ENCODE measurements around the gene SCN3A.

Gene SCN3A

GRCh38 chr2:165109915-165110314, 93.9 kb downstream of the SCN3A start:
- no peak for DNase-seq

GRCh38 chr2:165105926-165106325, 97.9 kb downstream of the SCN3A start:
- no peak for DNase-seq

GRCh38 chr2:165087933-165088901, 115.6 kb downstream of the SCN3A start:
- DNase-seq, result no peak

DNA sequence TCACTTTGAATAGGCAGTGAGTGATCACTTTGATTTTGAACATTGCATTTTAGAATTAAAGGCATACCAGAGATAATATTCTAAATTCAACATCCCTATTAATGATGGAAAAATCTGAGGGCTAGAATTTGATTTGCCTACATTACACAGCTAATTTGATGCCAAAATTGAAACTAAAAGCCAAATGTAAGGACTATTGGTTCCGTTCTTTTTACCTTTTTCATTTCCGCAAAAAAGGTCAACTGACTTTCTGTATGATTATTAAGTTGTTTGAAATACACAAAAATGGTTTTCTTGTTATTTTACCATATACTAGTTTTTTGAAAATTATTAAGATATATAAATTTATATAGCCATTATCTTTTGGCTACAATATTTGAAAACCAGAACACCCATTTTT, 117.5 kb downstream of the SCN3A start:
- DNase-seq, result no peak

DNA sequence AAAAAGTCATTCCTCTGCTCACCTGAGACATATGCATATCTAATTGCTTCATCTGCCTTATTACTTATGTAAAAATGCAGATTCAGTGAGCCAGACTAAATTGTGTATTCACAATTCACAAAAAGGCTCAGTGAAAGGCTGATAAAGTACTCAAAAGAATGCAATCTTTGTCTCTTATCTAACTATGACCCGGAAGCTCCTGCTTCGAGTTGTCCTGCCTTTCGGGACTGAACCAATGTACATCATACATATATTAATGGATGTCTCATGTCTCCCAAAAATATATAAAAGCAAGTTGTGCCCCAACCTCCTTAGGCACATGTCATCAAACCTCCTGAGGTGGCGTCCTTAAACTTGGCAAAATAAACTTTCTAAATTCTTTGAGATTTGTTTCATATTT, 120.5 kb downstream of the SCN3A start:
- DNase-seq, result no peak

DNA sequence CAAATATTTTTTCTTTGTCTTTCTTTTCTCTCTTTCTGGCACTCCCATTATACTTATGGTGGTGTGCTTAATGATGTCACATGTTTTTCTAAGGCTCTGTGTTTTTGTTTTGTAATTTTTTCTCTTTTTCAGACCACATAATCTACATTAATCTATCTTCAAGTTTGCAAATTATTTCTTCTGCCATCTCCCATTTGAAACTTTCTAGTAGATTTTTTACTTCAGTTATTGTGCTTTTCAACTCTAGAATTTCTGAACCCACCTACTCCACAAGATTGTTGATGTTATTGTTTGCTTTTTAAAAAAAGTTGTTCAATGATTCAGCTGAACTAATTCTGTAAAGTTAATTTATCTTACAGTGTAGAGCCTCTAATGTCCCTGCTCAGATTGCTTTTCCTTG, 121.4 kb downstream of the SCN3A start:
- DNase-seq, result no peak

DNA sequence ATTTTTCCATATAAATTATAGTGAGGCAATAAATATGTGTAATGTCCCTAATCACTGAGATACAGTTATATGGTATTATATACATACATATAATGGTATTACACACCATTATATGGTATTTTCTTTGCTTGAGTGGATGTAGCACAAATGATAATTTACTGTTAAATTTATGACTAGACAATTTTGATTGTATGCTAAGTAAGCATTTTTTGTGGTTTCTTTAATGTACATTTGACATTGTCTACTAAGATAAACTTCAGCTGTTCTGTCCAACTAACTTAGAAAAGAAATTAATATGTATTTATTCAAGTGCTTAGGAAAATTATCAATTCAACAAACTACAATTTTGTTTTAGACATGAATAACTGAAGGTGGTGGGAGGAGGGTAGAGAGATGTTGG, 122.6 kb downstream of the SCN3A start:
- no peak for DNase-seq

DNA sequence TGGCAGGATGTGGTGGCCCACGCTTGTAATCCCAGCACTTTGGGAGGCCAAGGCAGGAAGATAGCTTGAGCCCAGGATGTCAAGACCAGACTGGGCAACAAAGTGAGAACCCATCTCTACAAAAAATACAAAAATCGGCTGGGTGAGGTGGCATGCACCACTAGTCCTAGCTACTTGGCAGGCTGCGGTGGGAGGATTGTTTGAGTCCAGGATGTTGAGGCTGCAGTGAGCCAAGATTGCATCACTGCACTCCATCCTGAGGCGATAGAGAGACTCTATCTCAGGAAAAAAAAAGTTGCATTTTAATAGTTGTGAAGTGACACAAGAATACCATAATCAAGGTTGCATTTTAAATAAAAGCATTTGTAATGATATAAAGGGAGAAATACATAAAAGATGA, 124.4 kb downstream of the SCN3A start:
- no peak for DNase-seq

- DNase-seq, result no peak
Measured at GRCh38 chr2:165078913-165079312, 124.9 kb downstream of the SCN3A start.

DNA sequence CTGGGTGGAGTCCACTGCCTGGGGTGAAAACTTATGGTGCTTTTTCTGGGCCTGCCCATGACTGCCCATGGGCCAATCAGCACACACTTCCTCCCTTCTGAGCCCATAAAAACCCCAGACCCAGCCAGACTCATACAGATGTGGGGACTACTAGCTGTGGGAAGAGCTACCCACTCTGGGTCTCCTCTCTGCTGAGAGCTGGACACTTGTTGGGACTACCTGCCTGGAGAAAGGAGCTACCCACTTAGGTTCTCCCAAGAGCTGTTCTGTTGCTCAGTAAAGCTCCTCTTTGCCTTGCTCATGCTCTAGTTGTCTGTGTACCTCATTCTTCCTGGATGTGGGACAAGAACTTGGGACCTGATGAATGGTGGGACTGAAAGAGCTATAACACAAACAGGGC, 129.0 kb downstream of the SCN3A start:
- DNase-seq, result no peak

GRCh38 chr2:165074323-165074722, 129.5 kb downstream of the SCN3A start:
- no peak for DNase-seq

GRCh38 chr2:165070076-165070475, 133.8 kb downstream of the SCN3A start:
- no peak for DNase-seq

DNA sequence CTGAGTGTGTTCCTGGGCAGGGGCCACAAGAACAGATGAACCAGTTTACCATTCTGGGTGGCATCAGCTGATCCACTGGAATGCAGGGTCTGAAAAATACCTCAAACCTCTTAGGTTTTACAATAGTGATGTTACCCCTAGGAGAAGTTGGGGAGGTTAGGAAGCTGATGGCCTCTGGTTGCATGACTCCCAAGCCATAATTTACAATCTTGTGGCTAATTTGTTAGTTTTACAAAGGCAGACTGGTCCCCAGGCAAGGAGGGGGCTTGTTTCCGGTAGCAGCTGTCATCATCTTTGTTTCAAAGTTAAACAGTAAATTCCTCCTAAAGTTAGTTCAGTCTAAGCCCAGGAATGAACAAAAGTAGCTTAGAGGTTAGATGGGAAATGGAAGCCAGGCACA, 134.7 kb downstream of the SCN3A start:
- DNase-seq, result no peak

- no peak for DNase-seq
Measured at GRCh38 chr2:165068487-165068757, 135.4 kb downstream of the SCN3A start.

- DNase-seq, result peak; percentile 87
Measured at GRCh38 chr2:165067643-165068486, 136.0 kb downstream of the SCN3A start.

DNA sequence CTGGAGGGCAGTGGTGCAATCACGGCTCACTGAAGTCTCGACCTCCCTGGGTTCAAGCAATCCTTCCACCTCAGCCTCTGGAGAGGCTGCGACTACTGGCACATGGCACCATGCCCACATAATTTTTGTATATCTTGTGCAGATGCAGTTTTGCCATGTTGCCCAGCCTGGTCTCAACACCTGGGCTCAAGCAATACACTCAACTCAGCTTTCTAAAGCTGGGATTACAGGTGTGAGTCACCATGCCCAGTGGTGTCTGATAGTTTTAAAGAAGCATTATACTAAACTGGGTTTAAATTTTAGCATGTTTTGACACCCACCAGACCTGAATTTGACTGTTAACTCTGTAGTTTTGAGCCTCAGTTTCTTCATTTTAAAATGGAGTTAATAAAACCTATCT, 139.1 kb downstream of the SCN3A start:
- no peak for DNase-seq

DNA sequence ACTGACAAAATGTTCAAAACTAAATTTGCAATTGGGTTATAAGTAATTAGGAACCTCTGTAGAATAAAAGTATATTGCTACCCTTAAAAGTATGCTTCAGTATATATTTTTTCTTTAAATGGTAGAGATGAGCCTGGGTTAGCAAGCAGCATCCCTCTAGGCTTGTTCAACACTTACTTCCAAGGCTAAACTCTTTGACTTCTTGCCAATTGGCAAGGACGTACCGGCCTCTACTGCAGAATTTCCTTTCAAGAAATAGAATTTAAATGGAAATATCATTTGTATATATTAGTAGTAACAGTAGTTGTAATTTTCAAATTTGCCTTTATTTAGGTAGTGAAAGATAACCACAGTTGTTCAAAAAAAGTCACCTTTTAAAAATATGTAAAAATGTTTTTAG, 143.4 kb downstream of the SCN3A start:
- DNase-seq, result no peak

- no peak for DNase-seq
Measured at GRCh38 chr2:165058476-165059265, 145.2 kb downstream of the SCN3A start.

GRCh38 chr2:165057931-165058330, 145.9 kb downstream of the SCN3A start:
- DNase-seq, result no peak

GRCh38 chr2:165057308-165057707, 146.5 kb downstream of the SCN3A start:
- no peak for DNase-seq

DNA sequence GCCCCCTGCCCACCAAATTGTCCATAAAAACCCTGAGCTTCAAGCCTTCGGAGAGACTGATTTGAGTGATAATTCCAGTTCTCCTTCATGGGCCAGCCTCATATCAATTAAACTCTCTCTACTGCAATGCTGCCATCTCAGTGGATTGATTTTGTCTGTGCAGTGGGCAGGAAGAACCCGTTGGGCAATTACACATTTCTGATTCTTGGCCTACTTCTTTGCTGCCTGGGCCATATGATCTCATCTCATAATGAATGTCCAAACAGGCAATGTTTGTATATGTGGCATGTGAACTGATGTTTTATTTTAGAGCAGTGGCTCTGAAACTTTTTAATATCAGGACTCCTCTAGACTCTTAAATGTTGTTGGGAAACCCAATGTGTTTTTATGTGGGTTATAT, 147.3 kb downstream of the SCN3A start:
- no peak for DNase-seq

DNA sequence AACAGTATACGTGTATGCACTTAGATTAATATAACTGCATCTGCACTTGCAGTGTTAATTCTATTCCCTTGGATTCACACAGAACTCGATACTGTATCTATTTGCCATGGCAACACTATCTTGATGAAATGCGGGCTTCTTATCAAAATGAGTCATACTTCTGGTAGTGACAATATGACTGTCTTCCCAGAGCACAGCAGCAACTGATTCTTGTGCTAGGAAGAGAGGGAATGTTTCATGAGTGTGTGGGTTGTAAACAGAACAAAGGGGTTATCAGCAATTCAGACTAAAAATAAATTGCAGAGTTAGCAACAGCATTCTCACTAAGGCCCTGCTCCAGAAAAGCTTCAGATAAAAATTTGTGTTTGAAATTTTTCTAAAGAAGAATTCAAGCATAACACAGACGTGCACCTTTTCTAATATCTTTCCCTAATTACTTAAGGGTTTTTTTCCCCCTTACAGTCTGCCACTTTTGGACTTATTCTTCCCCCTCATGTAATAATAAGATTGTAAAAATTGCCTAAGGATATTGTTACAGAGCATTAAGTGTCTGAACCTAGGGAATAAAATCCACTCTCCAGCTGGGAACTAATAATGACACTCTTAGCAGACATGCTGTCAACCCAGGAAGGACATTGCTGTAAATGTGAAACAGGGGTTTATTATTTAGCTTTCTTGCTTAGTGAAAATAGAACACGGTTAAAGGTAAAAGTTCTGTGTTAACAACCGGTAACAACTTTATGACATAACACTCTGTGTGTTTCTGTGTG, 148.6 kb downstream of the SCN3A start:
- DNase-seq, result no peak

DNA sequence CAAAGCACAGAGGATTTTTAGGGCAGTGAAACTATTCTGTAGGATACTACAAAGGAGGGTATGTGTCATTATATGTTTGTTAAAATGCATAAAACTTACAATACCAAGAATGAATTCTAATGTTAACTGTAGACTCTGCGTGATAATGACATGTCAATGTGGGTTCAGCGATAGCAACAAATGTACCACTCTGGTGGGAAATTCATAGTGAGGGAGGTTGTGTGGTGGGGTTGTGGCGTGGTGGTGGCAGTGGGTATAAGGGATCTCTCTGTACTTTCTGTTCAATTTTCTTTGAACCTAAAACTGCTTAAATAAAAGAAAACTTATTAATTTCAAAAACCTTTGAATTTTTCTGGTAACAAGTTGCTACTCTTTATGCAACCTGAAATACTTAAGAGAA, 149.2 kb downstream of the SCN3A start:
- DNase-seq, result no peak
